GM10847 (cell line): ENCODE measurements around the gene MAD1L1.

ENCODE experiments used
- POLR2A ChIP-seq: IDR thresholded peaks from 2 replicates; pipeline ENCODE4 v1.6.1; 2011; ENCODE audit not compliant: insufficient read length; ENCODE audit errors: extremely low read depth

The MAD1L1 gene

DNA sequence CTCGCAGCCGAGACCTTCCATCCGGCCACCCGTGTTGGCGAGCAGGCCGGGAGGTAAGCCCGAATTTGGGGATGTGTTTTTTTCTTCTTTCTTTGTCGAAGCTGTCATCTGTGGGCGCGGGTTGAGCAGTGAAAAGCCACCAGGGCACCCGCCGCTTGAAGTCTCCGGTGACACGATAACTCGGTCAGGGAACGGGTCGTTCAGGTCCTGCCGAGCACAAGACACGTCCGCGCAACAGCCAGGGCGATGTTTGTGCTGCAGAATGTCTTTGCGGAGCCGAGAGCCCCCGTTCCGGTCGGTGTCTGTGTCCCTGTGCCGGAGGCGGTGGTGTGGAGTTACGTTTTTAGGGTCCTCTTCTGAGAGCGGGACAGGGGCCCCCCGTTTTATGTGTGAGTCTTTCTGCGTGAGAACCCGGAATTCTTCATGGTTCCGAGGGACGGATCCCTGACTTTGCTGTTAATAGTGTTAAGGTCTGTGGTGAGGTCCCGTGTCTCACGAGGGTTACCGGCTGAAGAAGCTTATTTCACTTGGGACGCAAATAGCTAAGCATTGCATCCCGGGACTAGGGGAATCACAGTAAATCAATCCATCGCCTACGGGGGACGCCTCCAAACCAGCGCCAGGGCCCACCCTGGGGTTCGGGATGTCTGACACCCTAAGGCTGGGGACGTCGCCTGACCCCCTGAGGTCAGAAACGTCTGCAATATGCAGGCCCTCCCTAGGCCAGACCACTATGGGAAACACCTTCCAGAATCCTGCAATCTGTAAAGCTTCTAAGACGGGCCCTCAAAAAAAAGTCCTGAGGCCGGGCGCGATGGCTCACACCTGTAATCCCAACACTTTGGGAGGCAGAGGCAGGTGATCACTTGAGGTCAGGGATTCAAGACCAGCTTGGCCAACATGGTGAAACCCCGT is 463.2 kb downstream of the MAD1L1 start:
- TF ChIP-seq POLR2A = no peak

DNA sequence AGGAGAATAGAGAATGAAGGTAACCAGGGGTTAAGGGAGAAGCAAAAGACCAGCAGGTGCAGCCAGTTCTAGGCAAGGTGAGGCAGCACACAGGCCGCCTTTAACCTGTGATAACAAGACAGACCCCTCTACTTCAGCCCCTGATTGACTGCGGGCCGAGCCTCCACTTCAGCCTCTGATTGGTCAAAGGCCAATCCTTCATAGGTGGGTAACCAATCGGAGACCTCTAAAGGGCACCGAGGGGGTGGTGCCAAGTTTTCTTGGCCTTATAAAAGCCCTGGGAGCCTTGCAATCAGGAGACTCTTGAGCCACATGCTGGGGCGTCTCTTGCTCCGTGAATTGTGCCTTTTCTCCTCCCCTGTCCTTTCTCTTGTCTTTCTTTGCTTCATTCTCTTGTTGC is 463.9 kb downstream of the MAD1L1 start:
- no peak for TF ChIP-seq POLR2A

DNA sequence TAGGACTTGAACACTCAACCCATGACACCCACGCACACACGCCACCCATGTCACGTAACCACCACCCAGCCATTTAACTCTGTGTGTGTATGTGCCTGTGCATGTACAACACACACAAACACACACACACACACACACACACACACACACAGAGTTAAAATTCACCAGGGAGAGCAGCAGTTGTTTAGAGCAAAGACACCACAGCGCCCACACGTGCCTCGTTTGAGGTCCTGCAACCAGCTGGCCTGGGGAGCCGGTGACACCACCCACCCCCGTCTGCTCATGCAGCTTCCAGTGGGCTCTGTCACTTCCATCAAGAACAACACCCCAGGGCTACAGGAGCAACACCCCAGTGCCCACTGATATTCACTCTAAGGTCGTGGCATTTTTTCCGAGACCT is 465.2 kb downstream of the MAD1L1 start:
- TF ChIP-seq POLR2A = no peak
